Heart left ventricle (tissue), 16 donors: ENCODE measurements around the gene KCNQ1. TPM values are rescaled to one million over a fixed set of nuclear protein-coding genes. Genes with fewer than 3 reads are reported as not detected.
A peak's percentile ranks its signal among the peaks of the same experiment; 100 is the strongest.

Source experiments
- ATAC-seq, 4 donors: fragments of 200-7000 bp; cut with Tn5 transposase; one replicate each; pipeline ENCODE4 v1.9.1; 2020 to 2022; ENCODE audit warnings: moderate library complexity in 4 of 4, mild to moderate bottlenecking in 3 of 4, moderate number of reproducible peaks in 1 of 4
- DNase-seq, 5 donors: peaks; one replicate each; pipeline ENCODE4 v3.0.0-alpha.2; 2020
- H3K27ac ChIP-seq, 12 donors: fragments of 200-600 bp; sonication (generic) in 4 of 12; one replicate each; pipeline versions ENCODE4 v1.5.0 to v1.8.0; 2016 to 2022; ENCODE audit warnings: mild to moderate bottlenecking in 2 of 12
- H3K27me3 ChIP-seq, 9 donors: fragments of 200-600 bp; sonication (generic) in 2 of 9; one replicate each; pipeline versions ENCODE4 v1.5.1 to v1.8.0; 2016 to 2022; ENCODE audit warnings: mild to moderate bottlenecking in 3 of 9
- H3K36me3 ChIP-seq, 9 donors: fragments of 200-600 bp; sonication (generic) in 2 of 9; one replicate each; pipeline versions ENCODE4 v1.5.0 to v1.8.0; 2018 to 2022; ENCODE audit warnings: mild to moderate bottlenecking in 2 of 9
- H3K4me1 ChIP-seq, 12 donors: fragments of 200-600 bp; sonication (generic) in 4 of 12; one replicate each; pipeline versions ENCODE4 v1.5.0 to v1.8.0; 2016 to 2022; ENCODE audit warnings: mild to moderate bottlenecking in 3 of 12
- H3K4me3 ChIP-seq, 12 donors: fragments of 200-600 bp; sonication (generic) in 4 of 12; one replicate each; pipeline versions ENCODE4 v1.5.0 to v1.8.0; 2017 to 2022; ENCODE audit warnings: mild to moderate bottlenecking in 9 of 12, moderate library complexity in 4 of 12
- H3K9me3 ChIP-seq, 12 donors: fragments of 200-600 bp; sonication (generic) in 4 of 12; one replicate each; pipeline versions ENCODE4 v1.5.0 to v1.8.0; 2016 to 2022; ENCODE audit warnings: mild to moderate bottlenecking in 1 of 12
- CTCF ChIP-seq, 12 donors: fragments of 200-600 bp; sonication (generic) in 4 of 12; IDR thresholded peaks; one replicate each; pipeline versions ENCODE4 v1.5.0 to v1.8.0; 2018 to 2022; ENCODE audit warnings: antibody characterized with exemption in 12 of 12, mild to moderate bottlenecking in 5 of 12
- POLR2A ChIP-seq, 2 donors: fragments of 450-650 bp; IDR thresholded peaks; one replicate each; pipeline ENCODE4 v1.6.1; 2017; ENCODE audit warnings: antibody characterized with exemption in 2 of 2, mild to moderate bottlenecking in 2 of 2, moderate library complexity in 2 of 2
- WGBS, 4 donors: extraction: QIAGEN DNeasy Blood & Tissue Kit in 2 of 4; methylation state at CpG; one replicate each; pipeline versions ENCODE4 v1.1.5 to v1.1.7; 2013 to 2018; 5-methylcytosine and 5-hydroxymethylcytosine counted together
- intact Hi-C, 10 donors: fragments of 100-400 bp; cut with DNase I; formaldehyde crosslinking; loops; one replicate each; pipeline versions ENCODE4 v1.11.1 to v1.14.2; 2022
- polyA plus RNA-seq, 2 donors: library from polyadenylated mRNA; stranded (reverse); fragments of 200-250 nt; gene quantifications; one replicate each; pipeline ENCODE4 v1.2.3, GENCODE V29; 2013
- total RNA-seq, 9 donors: library from RNA; depleted of rRNA in 2 of 9; stranded (reverse); fragments of >200 nt in 2 of 9; fragmentation: NEBNext Ultra II Directional in 3 of 9; extraction: Animal tissue kit (Norgen Biotek cat#: 25700) in 3 of 9; gene quantifications; one replicate each; pipeline versions ENCODE4 v1.1.0 to v1.2.4, GENCODE V29; 2016 to 2023
- donor health status: ischemic (EF 13 %, LVEDD 7.1; RV severe dilation, severe dysfunction).
- donor health status: healthy with polysubstance abuse.
- donor health status: DM: no; HTN: yes; CAD: no.
- donor health status: DM: no; HTN: no; CAD: no.
- donor health status: ischemic (EF 25% LVEDD 6.9; RV normal size, moderate dysfunction).
- donor health status: ischemic (EF 25% LVEDD 5.7; RV mildly dilated, moderate dysfunction).
- donor health status: healthy.
- donor health status: DM: yes; HTN: yes; CAD: no.
- donor health status: ischemic (EF 35%, LVEDD 5.7; RV mildly dilated, moderate dysfunction).
- donor health status: nonischemic (EF 11% LVEDD 7.7; RV severe dilation, severe dysfunction).
- donor health status: DM: yes; HTN: yes; CAD: no.
- donor health status: PGD.
- donor health status: ischemic (EF 29% LVEDD 5.4; RV normal size, mild dysfunction).
- donor health status: nonischemic (EF 23%, LVEDD 6.1; RV moderate dilation, normal function).

Gene KCNQ1
- total and polyA plus RNA-seq, 11 donors = 18.6 to 42.4 (median 31.4) TPM

GRCh38 chr11:2763984-2764383 is 319.2 kb downstream of the KCNQ1 start:
- Histone ChIP-seq H3K4me1 (peaks cover 0 to 4% (median 0%) of the 10 kb centered on the region in 12 donors), H3K27me3 (no peaks in the 10 kb centered on the region), H3K9me3 (peaks cover 0 to 6% (median 0%) of the 10 kb centered on the region in 12 donors), H3K27ac (peak overlapping the region in 1 of 12 donors; percentile 19), H3K36me3 (peaks cover 0 to 3% (median 0%) of the 10 kb centered on the region in 9 donors), H3K4me3 (no peak overlapping the region)
- ATAC-seq (peak in 1 of 4 donors; percentile 49), DNase-seq (no peak)
- intact Hi-C loops = no loop called here
- WGBS, 4 donors = 52 to 61% (median 54%) methylated on average over 4 of the region's 4 CpGs
- TF ChIP-seq POLR2A (IDR thresholded peaks at IDR 0.05) (no peak), CTCF (IDR thresholded peaks at IDR 0.05) (no peak)

- TF ChIP-seq CTCF (IDR thresholded peaks at IDR 0.05) (no peak), POLR2A (IDR thresholded peaks at IDR 0.05) (no peak)
- DNase-seq (no peak), ATAC-seq (no peak)
- Histone ChIP-seq H3K27me3 (no peaks in the 10 kb centered on the region), H3K9me3 (peaks cover 0 to 6% (median 0%) of the 10 kb centered on the region in 12 donors), H3K27ac (no peak overlapping the region), H3K36me3 (peaks cover 0 to 6% (median 0%) of the 10 kb centered on the region in 9 donors), H3K4me1 (peaks cover 0 to 4% (median 0%) of the 10 kb centered on the region in 12 donors), H3K4me3 (no peak overlapping the region)
- WGBS, 4 donors = 61 to 98% (median 77%) methylated on average over 3 of the region's 3 CpGs
- intact Hi-C loops = no loop called here
Observed at GRCh38 chr11:2765491-2765890, 320.7 kb downstream of the KCNQ1 start.

GRCh38 chr11:2766166-2766565 is 321.4 kb downstream of the KCNQ1 start:
- Histone ChIP-seq H3K4me3 (no peak overlapping the region), H3K27ac (no peak overlapping the region), H3K36me3 (peaks cover 0 to 6% (median 0%) of the 10 kb centered on the region in 9 donors), H3K27me3 (no peaks in the 10 kb centered on the region), H3K9me3 (peaks cover 0 to 6% (median 0%) of the 10 kb centered on the region in 12 donors), H3K4me1 (peaks cover 0 to 4% (median 0%) of the 10 kb centered on the region in 12 donors)
- ATAC-seq (no peak), DNase-seq (peak in 2 of 5 donors; percentile 2 to 27)
- intact Hi-C loops = no loop called here
- no peak for TF ChIP-seq POLR2A (IDR thresholded peaks at IDR 0.05)
- no peak for TF ChIP-seq CTCF (IDR thresholded peaks at IDR 0.05)
- 87 to 94% (median 92%) methylated on average over 2 to 4 of the region's 4 CpGs for WGBS, 4 donors

- no peak for ATAC-seq
Observed at GRCh38 chr11:2767071-2767470, 322.3 kb downstream of the KCNQ1 start.

More at GRCh38 chr11:2767071-2767470, 322.3 kb downstream of the KCNQ1 start:
- H3K27ac ChIP-seq = no peak overlapping the region
- H3K27me3 ChIP-seq = no peaks in the 10 kb centered on the region
- H3K4me1 ChIP-seq = peaks cover 0 to 4% (median 0%) of the 10 kb centered on the region in 12 donors
- intact Hi-C loops = no loop called here
- 90 to 95% (median 94%) methylated on average over 5 of the region's 5 CpGs for WGBS, 4 donors
- TF ChIP-seq CTCF (IDR thresholded peaks at IDR 0.05) (no peak), POLR2A (IDR thresholded peaks at IDR 0.05) (no peak)
- no peak for DNase-seq
- H3K36me3 ChIP-seq = peaks cover 0 to 6% (median 0%) of the 10 kb centered on the region in 9 donors
- no peak overlapping the region for H3K4me3 ChIP-seq
- H3K9me3 ChIP-seq = peaks cover 0 to 6% (median 0%) of the 10 kb centered on the region in 12 donors
